Natural killer cell (primary cell): ENCODE measurements around the gene PRRX2. TPM values are rescaled to one million over a fixed set of nuclear protein-coding genes. Genes with fewer than 3 reads are reported as not detected.

ENCODE experiments used
- ATAC-seq, 3 donors: fragments of 150-1000 bp in 2 of 3; fragments of 200-7000 bp in 1 of 3; cut with Tn5 transposase; 1 replicate in 1 of 3; 2 replicates in 2 of 3; pipeline ENCODE4 v1.10.0; 2021; ENCODE audit warnings: mild to moderate bottlenecking in 2 of 3, moderate library complexity in 2 of 3
- DNase-seq, 2 donors: peaks; one replicate each; pipeline versions ENCODE4 v3.0.0 to v3.0.0-alpha.2; 2013 to 2021; ENCODE audit warnings: mixed read lengths in 1 of 2
- H3K27ac ChIP-seq: one replicate; pipeline ENCODE4 v1.5.1; 2013; ENCODE audit warnings: mild to moderate bottlenecking, low read length
- H3K27me3 ChIP-seq: one replicate; pipeline ENCODE4 v1.6.1; 2013; ENCODE audit warnings: low read length; ENCODE audit not compliant: control insufficient read depth, insufficient read depth
- H3K36me3 ChIP-seq: one replicate; pipeline ENCODE4 v1.6.1; 2013; ENCODE audit warnings: low read length; ENCODE audit not compliant: control insufficient read depth, insufficient read depth
- H3K4me1 ChIP-seq: one replicate; pipeline ENCODE4 v1.6.1; 2013; ENCODE audit warnings: low read length; ENCODE audit not compliant: control insufficient read depth, insufficient read depth
- H3K4me3 ChIP-seq: one replicate; pipeline ENCODE4 v1.5.1; 2013; ENCODE audit warnings: low read length
- H3K9me3 ChIP-seq: one replicate; pipeline ENCODE4 v1.6.1; 2013; ENCODE audit warnings: low read length; ENCODE audit not compliant: control insufficient read depth, insufficient read depth
- H3K27ac Mint-ChIP-seq, 2 donors: one replicate each; pipeline ENCODE4 v1.8.0; 2022; ENCODE audit warnings: mild to moderate bottlenecking in 2 of 2, mixed read lengths in 2 of 2, moderate library complexity in 1 of 2
- H3K27me3 Mint-ChIP-seq, 2 donors: one replicate each; pipeline ENCODE4 v1.8.0; 2022; ENCODE audit warnings: low read depth in 2 of 2, mixed read lengths in 2 of 2
- H3K36me3 Mint-ChIP-seq: one replicate; pipeline ENCODE4 v1.8.0; 2022; ENCODE audit warnings: mixed read lengths
- H3K4me1 Mint-ChIP-seq, 2 donors: one replicate each; pipeline ENCODE4 v1.8.0; 2022; ENCODE audit warnings: mixed read lengths in 2 of 2
- H3K4me3 Mint-ChIP-seq: one replicate; pipeline ENCODE4 v1.8.0; 2022; ENCODE audit warnings: mild to moderate bottlenecking, moderate library complexity, mixed read lengths
- H3K9me3 Mint-ChIP-seq, 2 donors: one replicate each; pipeline ENCODE4 v1.8.0; 2022; ENCODE audit warnings: mixed read lengths in 2 of 2
- CTCF ChIP-seq: fragments of 200-600 bp; IDR thresholded peaks from one replicate; pipeline ENCODE4 v1.8.0; 2022; ENCODE audit warnings: antibody characterized with exemption
- WGBS: methylation state at CpG from one replicate; pipeline ENCODE4 v1.1.7; 2013; ENCODE audit warnings: missing lambda C conversion rate; ENCODE audit not compliant: insufficient coverage; 5-methylcytosine and 5-hydroxymethylcytosine counted together
- intact Hi-C: fragments of 100-400 bp; cut with micrococcal nuclease; formaldehyde crosslinking; loops from one replicate; pipeline ENCODE4 v1.14.2; 2022
- total RNA-seq, 4 donors: library from RNA; stranded (reverse); fragments of 120-200 nt in 1 of 4; gene quantifications; one replicate each; pipeline versions ENCODE4 v1.2.3 to v1.2.4, GENCODE V29; 2013 to 2022

Gene PRRX2
- total RNA-seq, 3 donors from 2014 or later (not counting 1 experiment from before 2014, with no cell fraction given), result not detected

DNA sequence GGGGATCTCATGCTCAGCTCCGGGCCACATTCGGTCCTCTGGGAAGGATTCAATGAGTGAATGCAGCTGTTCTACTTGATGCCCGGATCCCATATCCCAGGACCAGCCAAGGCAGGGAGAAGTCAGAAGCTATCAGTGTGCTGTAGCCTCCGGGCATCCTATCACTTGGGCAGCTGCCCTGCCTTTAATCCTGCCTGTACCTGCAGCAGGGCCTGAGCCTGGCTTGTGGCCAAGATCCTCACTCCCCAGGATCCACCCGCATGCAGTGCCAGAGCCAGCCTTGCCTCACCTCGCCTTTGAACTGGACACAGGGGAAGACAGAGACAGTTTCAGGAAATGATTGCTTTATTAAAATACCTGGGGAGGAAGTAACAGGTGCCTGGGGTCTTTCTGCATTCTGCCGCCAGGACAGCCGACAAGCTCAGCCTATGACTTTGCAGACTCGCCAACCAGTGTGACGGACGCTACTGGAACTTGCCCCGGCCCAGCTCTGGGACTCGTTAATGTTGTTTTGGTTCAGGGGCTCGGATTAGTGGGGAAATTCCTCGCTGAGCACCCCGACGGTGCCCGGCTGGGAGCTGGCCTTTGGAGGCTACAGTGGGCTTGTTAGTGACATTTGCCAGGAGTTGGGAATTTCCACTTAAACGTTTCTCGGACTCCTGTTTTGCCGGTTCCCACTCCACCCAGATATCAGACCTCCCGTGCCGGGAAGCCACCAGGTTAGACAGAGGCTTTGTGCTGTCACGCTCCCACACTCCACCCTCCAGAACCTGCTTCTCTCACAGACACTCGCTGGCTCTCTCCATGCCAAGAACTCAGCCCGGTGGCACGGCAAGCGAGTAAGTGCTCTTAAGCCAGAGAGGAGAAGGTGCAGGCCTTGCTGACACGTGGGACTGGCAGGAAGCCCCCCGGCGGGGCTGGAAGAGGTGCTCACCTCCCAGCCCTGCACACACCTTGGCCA, 86.7 kb downstream of the PRRX2 start:
- no peak for TF ChIP-seq CTCF
- H3K36me3 ChIP-seq, result no peaks in the 10 kb centered on the region
- H3K27ac ChIP-seq, result no peak overlapping the region
- Mint-ChIP-seq H3K9me3 (no peaks in the 10 kb centered on the region), H3K36me3 (no peaks in the 10 kb centered on the region), H3K4me3 (no peak overlapping the region), H3K4me1 (peaks cover 8% of the 10 kb centered on the region in 2 donors), H3K27ac (peak overlapping the region in 1 of 2 donors; percentile 44), H3K27me3 (peaks cover 10 to 18% of the 10 kb centered on the region in 2 donors)
- ATAC-seq (no peak), DNase-seq (no peak)
- H3K9me3 ChIP-seq, result no peaks in the 10 kb centered on the region
- intact Hi-C loops, result no loop called here
- no peak overlapping the region for H3K4me3 ChIP-seq
- 80% methylated on average over 31 of the region's 31 CpGs for WGBS
- peaks cover 5% of the 10 kb centered on the region for H3K27me3 ChIP-seq
- peaks cover 6% of the 10 kb centered on the region for H3K4me1 ChIP-seq

GRCh38 chr9:129752900-129753729, 87.7 kb downstream of the PRRX2 start, which contains the start of gene PTGES:
TSS of gene PTGES (minus strand) at chr9:129753042. CDS start at chr9:129753012, 30 bp downstream.
- no peak for TF ChIP-seq CTCF
- Mint-ChIP-seq H3K4me1 (peaks cover 8 to 11% of the 10 kb centered on the region in 2 donors), H3K9me3 (no peaks in the 10 kb centered on the region), H3K36me3 (no peaks in the 10 kb centered on the region), H3K27ac (peak within 1 kb of the TSS in 1 of 2 donors; percentile 44), H3K4me3 (no peak within 1 kb of the TSS), H3K27me3 (peaks cover 10 to 21% of the 10 kb centered on the region in 2 donors)
- Histone ChIP-seq H3K4me1 (peaks cover 8% of the 10 kb centered on the region), H3K9me3 (no peaks in the 10 kb centered on the region), H3K4me3 (no peak within 1 kb of the TSS), H3K27ac (no peak within 1 kb of the TSS), H3K36me3 (no peaks in the 10 kb centered on the region), H3K27me3 (peaks cover 5% of the 10 kb centered on the region)
- 25% methylated on average over 23 of the region's 23 CpGs for WGBS
- ATAC-seq (peak; percentile 71 to 87 (median 85)), DNase-seq (peak in 1 of 2 donors; percentile 74)
- intact Hi-C loops, result no loop called here

DNA sequence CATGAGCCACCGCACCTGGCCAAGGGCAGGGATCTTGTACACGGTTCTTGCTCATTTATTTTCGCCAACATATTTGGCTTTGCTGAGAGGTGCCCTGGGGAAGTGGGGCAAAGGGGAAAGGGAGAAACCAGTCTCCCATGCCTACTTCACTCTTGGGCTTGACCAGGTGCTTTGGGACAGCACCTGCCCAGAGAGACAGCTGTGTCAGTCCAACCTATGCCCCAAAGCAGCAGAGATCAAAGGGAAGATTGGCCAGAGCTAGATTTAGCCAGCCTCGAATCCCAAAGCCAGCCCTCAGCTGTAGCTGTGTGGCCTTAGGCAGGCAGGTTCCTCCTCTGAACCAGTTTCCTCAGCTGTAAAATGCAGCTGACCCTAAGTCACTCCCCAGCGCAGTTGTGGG, 89.7 kb downstream of the PRRX2 start:
- WGBS, result 85% methylated on average over 5 of the region's 5 CpGs
- no peak for TF ChIP-seq CTCF
- Histone ChIP-seq H3K27ac (no peak overlapping the region), H3K4me1 (peaks cover 9% of the 10 kb centered on the region), H3K36me3 (no peaks in the 10 kb centered on the region), H3K9me3 (no peaks in the 10 kb centered on the region), H3K4me3 (no peak overlapping the region), H3K27me3 (peaks cover 5% of the 10 kb centered on the region)
- H3K27me3 Mint-ChIP-seq, result peaks cover 10 to 29% of the 10 kb centered on the region in 2 donors
- no peaks in the 10 kb centered on the region for H3K36me3 Mint-ChIP-seq
- no peak for DNase-seq
- intact Hi-C loops, result no loop called here
- no peaks in the 10 kb centered on the region for H3K9me3 Mint-ChIP-seq
- no peak overlapping the region for H3K4me3 Mint-ChIP-seq
- H3K4me1 Mint-ChIP-seq, result peaks cover 8 to 14% of the 10 kb centered on the region in 2 donors
- ATAC-seq, result no peak
- H3K27ac Mint-ChIP-seq, result no peak overlapping the region
